GM18520 (cell line): ENCODE data around the gene DPYD.

Source experiments
- ATAC-seq: cut with Tn5 transposase; IDR thresholded peaks from one replicate; pipeline ENCODE4 v1.9.1; 2021; ENCODE audit not compliant: unreplicated experiment

The DPYD gene

DNA sequence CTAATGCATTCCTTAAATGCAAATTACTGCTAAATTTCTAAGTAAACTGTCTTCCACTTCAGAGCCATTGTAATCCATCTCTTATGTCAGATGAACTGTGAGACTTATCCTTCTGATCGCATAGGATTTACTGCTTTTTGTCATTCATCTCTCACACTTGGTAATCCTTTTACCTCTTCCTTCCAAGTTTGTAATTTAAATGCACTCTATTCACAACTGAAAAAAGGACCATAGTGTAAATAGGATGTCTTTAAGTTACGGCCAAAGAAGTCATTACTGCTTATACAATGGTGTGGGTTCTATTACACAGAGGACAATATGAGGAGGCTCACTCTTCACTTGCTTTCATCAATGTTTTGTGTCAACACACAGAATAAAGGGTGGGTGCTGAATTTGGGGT, 806.0 kb downstream of the DPYD start:
- no peak for ATAC-seq

DNA sequence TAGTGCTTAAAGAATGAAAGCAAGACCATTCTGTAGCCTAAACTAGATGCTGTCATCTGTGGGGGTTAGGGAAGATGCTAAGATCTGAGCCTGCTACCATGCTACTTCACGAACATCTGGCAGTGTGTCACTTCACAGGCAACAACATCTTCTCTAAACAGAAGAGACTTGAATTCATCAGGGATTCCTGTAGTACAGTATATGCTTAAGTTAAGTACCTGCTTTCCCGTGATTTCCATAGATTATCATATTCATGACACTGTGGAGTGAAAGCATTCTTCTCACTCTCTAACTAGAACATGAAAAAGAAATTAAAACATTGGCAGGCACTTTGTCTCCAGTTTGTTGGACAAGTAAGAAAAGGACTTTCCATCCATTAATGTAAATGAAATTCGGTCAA, 808.4 kb downstream of the DPYD start:
- ATAC-seq = no peak

DNA sequence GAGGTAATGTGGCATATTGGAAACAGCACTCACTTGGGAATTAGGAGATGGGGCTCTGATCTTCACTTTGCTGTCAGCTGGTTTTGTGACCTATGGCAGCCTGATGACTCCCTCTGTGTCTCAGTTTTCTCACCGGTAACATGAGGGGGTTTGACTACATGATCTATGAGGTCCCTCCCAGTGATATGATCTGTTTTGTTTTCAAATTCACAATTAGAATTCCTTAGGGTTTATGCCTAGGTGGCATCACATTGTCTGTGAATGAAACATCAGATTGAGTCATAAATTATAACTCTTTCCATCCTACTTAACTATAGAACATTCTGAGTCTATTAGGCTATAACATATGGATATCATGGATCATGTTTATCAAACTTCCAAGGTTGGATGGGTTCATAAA, 812.7 kb downstream of the DPYD start:
- no peak for ATAC-seq

DNA sequence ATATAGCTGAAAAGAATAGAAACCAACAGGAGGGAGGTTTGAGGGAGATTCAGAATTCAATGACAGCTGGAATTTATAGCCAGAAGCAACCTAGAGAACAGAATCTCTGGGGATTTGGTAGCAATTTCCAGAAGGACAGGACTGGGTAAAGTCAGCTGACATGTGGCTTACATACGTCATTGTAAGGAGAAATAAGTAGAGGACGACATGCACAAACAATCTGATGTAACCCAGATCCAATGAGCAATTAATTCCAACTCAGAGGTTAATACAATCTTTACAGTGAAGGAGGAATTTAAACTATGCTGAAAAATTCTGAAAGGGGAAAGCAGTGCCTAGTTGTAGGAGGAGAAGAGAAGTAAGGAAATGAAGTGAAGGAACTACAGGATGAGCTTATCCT, 815.3 kb downstream of the DPYD start:
- ATAC-seq = no peak

DNA sequence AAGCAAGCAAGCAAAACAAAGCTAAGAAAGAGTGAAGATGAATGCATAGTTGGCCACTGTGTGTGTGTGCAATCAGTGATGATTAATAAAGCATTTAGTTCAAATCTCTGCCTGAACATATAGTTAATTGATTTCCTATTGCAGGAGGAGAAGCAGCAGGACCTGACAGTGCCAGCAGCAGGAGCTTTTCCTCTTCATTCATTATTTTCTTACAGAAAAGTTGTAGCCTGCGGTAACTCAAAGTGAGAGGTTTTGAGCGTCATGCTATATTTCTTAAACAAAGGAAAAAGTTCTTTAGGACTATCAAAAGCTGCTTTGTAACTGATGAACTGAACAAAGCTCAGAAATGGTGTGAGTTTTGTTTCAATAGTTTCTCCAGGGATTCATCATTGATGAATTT, 819.3 kb downstream of the DPYD start:
- no peak for ATAC-seq

DNA sequence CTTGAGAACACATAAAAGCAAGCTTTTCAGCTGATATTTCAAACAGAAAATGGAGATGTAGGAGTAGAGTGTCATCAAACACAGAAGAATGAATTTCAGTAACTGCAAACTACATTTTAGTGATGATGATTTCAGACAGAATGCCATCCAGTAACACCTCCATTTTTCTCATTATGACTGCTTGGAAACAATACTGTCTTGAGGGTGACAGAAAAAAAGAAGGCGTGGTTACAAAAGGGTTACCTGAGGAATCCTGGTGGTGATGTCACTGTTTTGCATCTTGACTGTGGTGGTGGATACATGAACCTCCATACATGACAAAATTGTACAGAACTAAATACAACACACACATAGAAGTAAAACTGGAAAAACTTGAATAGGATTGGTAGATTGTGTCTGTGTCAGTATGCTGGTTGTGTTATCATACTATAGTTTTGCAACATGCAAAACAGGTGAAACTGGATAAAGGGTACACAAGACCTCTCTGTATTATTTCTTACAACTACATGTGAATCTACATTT, 823.4 kb downstream of the DPYD start:
- no peak for ATAC-seq

DNA sequence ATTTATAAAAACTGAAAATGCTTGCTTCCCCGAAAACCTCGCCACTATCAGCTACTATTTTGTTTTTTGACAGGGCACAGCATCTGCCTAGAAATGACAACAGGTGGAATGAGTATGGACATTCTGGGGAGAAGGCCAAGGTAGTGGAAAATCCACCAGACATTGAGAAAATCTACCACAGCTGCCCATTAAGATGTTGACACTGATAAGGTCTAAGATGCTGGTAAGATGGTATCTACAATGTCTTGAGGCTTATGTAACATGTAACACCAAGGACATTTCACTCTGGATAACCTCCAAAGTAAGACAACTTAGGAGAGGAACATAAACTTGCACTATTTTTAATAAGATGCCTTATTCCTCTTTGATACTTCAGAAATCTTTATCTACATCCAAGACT, 825.1 kb downstream of the DPYD start:
- no peak for ATAC-seq

DNA sequence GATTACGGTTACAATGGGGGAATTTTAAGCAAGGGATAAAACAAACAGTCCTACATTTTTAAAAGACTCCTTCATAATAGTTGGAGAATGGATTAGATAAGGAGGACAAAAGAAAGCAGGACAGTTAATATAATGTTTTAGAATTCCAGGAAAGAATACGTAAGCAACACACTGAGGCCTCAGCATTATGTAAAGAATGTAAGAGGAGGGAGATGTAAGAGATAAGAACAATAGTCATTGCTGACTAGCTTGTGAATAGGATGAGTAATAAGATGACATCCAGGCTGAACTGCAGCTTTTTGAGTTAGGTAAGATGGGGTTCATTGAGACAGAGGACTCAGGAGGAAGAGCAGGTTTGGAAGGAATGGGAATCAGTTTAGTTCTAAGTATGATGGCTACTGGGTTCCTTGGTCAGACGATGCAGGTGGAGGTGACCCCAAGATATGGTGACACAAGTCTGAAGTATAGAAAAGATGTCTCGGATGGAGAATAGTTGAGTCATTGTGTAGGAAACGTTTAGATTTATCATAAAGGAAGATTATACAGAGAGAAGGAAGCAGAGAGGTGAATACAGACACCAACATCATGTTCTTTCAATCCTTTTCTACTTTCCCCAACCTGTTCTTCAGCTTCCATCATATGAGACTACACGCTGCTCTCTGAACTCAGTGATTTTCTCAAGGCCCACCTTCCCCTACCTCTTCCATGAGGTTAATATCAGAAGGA, 826.4 kb downstream of the DPYD start:
- no peak for ATAC-seq

DNA sequence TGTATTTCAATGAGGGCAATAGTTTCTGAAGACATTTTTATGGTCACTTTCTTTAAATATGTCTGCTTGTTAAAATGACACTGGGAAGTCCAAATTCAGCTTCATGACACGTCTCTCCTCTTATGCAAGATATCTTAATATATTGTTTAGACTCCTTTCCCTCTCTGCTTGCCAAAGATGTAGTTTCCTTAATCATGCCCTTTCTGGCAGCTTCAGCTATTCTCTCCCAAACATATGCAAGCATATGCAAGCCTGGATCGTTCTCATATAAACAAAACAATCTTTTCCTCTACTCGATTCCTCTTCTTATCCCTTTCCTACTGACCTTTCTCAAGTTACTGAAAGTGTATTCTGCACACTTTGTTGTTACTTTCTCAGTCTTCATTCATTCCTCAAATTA, 827.1 kb downstream of the DPYD start:
- ATAC-seq = no peak

DNA sequence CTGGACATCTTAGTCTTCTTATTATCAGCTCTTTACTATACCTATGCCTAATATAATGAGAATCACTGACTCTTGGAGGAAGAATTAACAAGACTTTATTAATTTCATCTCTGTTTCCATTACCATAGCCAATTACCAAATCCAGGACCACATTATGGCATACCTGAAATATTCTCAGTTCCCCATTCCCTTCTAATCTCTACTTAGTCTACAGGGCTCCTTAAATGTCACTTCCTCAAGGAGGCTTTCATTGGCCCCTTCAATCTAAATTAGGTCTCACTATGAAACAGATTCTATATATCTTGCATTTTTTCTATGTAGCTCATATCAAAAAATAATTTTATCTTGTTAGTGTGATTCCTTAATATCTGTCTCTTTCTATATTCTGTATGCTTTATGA, 828.0 kb downstream of the DPYD start:
- ATAC-seq = no peak

DNA sequence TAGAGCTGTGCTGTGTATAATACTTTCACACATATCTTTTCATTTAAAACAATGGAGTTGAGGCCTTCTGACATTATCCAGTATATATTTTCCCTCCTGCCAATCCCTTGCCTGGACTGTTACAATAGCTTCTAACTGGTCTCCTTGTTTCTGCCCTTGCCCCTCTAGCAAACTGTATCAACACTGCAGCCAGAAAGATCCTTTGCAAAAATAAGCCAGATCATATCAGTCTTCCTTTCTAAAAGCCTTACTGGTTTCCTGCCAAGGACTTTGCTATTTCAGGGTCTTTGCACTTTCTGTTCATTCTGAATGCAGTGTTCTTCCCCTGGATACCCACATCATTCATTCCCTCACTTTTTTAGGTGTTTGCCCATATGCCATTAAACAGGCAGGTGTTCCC, 829.2 kb downstream of the DPYD start:
- no peak for ATAC-seq

DNA sequence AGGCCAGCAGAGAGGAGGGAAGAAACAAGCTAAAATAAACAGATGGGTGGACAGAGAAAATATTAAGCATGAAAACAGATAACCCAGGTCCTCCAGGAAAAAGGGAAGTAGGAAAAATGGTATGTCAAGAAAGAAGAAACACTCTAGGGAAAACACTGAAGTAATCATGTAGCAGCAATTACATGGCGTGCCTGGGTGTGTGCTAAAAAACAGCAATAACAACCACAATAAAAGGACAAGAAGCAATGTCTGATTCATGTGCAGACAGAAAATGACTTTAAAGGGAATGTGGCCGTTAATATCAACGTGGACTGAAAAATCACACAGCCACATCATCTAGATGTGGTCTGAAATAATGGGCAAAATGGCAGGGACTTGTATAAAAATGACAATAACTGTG, 829.6 kb downstream of the DPYD start:
- ATAC-seq = no peak

DNA sequence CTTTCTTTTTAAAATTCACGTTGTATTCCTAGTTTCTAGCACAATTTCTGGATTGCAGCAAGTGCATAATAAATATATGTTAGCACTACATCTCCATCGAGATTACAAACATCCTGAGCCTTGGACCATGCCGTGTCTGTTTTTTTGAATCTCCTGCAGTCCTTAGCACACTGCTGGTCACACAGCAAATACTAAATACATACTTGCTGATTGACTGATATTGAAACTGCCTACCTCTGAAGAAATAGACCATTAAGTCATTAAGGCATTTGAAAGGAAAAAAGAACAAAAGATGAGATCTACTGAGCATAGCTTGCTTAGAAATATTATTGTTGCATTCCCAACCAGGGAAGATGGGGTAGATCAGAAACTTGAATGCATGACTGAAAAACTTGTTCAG, 830.1 kb downstream of the DPYD start:
- ATAC-seq = no peak

DNA sequence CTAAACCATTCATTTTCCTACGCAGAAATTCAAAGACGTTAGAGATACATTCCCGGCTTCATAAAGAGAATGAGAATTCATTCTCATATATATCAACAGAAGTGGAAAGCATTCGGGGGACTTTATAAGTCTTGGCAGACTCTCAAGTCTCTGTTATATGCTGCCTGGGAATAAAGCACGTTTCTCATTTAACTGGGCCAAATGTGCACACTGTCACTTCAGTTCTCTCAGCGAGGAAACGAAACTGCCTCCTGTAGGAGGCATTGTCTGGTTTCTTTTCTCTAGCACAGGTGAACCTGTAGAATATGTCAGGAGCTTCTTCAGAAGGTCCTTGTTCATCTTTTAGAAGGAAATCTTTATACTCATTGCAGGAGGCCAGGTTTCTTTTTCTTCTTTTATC, 831.7 kb downstream of the DPYD start:
- no peak for ATAC-seq

DNA sequence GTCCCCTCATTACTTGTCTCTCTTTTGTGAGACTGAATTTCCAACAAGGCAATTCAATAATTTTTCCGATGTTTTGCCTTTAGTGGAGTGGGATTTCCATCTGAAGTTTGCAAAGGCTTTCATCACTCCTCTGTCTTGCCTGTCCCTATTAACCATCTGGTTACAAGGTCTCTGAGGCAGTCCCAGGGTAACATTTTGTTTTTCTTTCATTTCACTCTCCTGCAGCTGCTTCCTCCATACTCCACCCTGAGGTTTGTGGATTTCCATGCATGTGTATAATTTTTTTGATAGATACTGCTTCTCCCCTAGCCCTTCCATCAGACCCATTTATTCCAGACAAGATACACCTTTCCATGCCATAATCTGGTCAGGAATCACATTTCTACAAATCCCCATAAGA, 832.4 kb downstream of the DPYD start:
- ATAC-seq = no peak

DNA sequence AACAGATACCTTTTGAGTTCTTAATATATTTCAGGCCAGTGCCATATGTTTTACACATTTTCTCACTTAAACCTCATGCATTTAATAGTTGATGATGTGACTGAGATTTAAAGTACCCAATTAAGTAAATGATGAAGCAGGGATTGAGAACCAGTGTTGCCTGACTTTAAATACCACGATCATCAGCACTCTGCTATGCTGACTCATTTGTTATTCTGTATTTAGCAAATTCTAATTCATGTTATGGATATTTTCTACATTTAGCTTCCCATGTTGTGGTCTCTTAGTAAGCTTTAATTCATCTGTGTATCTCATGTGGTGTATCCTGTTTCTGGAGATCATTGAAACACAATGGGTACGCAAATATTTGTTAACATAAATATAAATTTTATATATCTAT, 836.3 kb downstream of the DPYD start:
- ATAC-seq = no peak

DNA sequence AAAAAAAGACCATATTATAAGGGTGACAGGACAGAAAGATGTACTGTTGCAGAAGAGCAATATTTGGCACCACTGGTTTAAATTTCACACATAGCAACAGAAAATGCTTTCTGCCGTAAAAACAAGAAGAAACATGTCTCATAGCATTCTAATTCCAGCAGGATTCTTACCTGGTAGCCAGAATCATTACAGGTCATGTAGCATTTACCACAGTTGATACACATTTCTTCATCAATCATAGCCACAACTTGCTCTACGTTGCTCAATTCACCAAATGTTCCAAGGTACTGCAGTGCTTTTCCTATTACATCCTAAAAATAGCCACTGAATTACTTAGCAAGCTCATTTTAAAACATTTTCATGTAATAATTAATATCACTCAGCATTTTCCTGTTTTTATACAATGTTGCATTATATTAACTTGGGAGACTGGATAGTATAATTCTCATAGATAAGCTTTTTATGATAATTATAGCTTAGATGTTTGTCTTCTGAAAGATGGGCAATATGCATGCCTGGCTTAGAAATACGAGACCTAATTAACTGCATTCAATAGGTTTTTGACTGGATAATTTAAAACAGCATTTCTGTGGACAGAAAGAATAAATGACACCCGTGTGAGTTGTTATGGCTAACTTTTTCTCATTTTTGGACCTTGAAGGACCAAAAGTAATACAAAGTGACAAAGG, 838.5 kb downstream of the DPYD start:
- ATAC-seq = no peak

DNA sequence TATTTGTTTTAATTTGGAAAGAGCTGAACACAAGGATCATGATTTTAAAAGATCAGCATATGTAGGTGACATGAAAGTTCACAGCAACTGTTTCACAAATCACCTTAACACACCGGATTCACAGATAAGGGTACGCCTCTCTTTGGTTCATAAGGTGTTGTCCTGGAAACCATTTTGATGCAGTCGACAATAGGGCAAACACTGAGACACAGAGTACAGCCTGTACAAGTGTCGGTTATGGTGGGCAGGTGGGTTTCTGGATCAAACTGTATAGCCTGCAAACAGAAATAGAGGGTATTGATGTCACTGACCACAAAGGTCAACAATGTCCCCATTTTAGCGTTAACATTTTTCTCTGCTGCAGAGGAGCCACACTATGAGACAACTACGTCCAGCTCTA, 842.0 kb downstream of the DPYD start:
- ATAC-seq = no peak

DNA sequence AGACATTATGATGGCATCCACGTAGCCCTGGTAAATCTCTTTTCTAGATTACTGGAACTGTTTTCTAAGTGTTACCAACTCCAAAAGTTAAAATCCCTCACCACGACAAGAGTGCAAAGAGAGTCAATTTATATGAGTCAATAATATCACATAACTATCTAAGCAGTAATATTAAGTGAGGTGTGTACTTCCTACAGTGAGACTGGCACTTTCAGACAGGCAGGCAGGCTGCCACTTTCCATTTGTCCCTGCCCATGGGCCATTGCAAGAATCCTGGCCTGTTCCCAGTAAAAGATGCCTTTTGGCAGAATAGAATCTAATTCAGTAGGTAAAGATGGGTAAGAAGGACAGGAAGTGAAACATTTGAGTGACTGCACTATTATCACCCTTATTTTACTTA, 843.6 kb downstream of the DPYD start:
- no peak for ATAC-seq

DNA sequence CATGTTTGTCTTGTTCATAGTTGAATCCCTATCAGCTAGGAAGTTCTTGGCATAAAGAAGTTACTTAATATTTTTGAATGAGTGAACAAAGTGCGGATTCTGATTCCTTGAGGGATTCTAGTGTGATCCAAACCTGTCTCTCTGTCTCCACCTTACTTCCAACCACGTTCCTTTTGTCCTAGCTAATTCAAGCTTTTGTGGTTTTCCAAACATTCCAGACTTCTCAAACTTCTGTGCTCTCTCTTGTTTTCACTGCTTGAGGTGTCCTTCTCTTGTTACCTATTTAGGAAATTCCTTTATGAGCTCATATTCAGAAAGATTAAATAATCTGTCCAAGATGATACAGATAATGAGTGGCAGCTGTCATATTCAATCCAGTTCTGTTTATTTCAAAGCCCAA, 846.1 kb downstream of the DPYD start:
- ATAC-seq = no peak

DNA sequence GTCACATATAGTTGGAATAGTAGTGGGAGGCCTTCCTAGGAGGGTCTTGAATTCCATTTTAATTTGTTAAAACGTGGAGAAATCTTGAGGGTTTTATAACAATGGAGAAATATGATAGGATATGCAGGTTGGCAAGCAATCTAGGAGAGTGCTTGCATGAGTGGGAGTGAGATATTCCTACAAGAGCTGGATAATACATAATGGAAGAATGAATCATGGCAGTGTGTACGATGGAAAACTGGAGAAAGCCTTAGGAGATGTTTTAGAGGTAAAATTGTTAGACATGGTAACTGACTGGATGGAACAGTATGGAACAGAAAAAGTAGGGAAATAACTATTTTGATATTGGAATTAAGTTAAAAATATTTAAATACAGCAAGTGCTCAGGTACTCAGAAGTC, 846.9 kb downstream of the DPYD start:
- no peak for ATAC-seq

DNA sequence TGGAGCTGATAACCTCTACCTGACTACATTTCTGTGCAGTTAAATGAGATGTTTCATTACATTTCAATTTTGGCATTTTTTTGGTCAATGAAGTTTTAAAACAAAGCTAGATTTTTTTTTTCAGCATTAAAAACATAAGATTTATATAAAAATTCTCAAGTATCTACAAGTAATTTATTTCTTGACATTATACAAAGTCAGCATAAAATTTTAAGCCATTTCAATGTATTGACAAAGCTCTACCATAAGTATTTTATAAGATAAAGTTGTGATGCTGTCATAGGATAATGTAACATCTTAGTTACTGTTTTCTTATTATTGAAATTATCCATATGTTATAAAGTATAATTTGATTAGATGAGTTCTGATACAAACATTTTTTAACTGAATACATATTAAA, 847.7 kb downstream of the DPYD start:
- no peak for ATAC-seq

DNA sequence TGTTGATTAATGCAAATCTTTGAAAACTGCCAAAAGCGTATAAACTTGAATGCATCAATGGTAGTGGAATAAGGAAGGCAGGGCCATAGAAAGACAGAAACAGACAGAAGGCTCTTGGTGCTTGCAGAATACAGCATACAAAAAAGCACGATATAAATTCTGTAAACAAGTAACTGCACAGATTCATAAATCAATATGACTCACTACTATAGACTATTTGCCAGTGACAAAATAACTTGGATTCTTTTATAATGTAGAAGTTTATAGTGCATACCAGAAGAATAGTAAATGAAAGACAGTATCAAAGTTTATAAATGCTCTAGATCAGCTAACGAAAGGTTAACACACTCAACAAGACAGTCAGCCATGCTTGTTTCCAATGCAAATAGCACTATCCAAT, 849.7 kb downstream of the DPYD start:
- ATAC-seq = no peak
